GM12892 (cell line): Measurements from ENCODE around the gene THAP12. TPM values are rescaled to one million over a fixed set of nuclear protein-coding genes. Genes with fewer than 3 reads are reported as not detected.
"Not testable (repeated sequence)": the region's sequence is repeated elsewhere in the genome, so short reads cannot be mapped to it uniquely, and the experiment has no call there.

ENCODE experiments used
- DNase-seq: peaks from one replicate; pipeline ENCODE4 v3.0.0; 2011; ENCODE audit not compliant: insufficient read length
- FAIRE-seq: peaks from 2 replicates; lab custom pipeline; 2011; peaks lifted over from hg19 to GRCh38; lab: Jason Lieb, UNC
- POLR2A ChIP-seq: IDR thresholded peaks from 2 replicates; pipeline ENCODE4 v1.6.1; 2011; ENCODE audit warnings: low read depth, low read length, control low read depth
- POLR2AphosphoS5 ChIP-seq: IDR thresholded peaks from 2 replicates; pipeline ENCODE4 v1.6.1; 2011; ENCODE audit warnings: low read depth, low read length, control low read depth
- TAF1 ChIP-seq: IDR thresholded peaks from 2 replicates; pipeline ENCODE4 v1.6.1; 2011; ENCODE audit warnings: low read depth, mild to moderate bottlenecking, control low read depth, low read length, borderline replicate concordance
- polyA plus RNA-seq: library from polyadenylated mRNA; unstranded; fragments of >200 nt; gene quantifications from one replicate; pipeline ENCODE4 v1.2.1, GENCODE V29; 2012; ENCODE audit warnings: missing spikeins, inconsistent platforms; ENCODE audit not compliant: missing spikeins

THAP12 gene
- 19.3 TPM for polyA plus RNA-seq

GRCh38 chr11:76380977-76381719, at the start of gene THAP12, which contains the start of gene GVQW3:
Gene THAP12, minus strand, starts transcription at chr11:76381132. Its CDS starts 296 bp downstream, at chr11:76380836.
Gene GVQW3, plus strand, starts transcription at chr11:76381323. Its CDS starts 506 bp downstream, at chr11:76381829.
- TF ChIP-seq POLR2A (peak; percentile 61; the same call in 1 of the 2 replicates), TAF1 (no peak), POLR2AphosphoS5 (no peak)
- DNase-seq (peak; percentile 90), FAIRE-seq (peak; percentile 100)

GRCh38 chr11:76426660-76427059, 45.7 kb upstream of the THAP12 start:
- DNase-seq (no peak), FAIRE-seq (no peak)
- TF ChIP-seq POLR2A (no peak), POLR2AphosphoS5 (no peak)

GRCh38 chr11:76424891-76425290, 44.0 kb upstream of the THAP12 start:
- no peak for DNase-seq
- no peak for FAIRE-seq
- TF ChIP-seq TAF1 (no peak), POLR2AphosphoS5 (no peak), POLR2A (no peak)

GRCh38 chr11:76424379-76424778, 43.4 kb upstream of the THAP12 start:
- TF ChIP-seq POLR2AphosphoS5 (no peak), TAF1 (no peak), POLR2A (no peak)

GRCh38 chr11:76419896-76420295, 39.0 kb upstream of the THAP12 start:
- DNase-seq = no peak
- FAIRE-seq = no peak
- TF ChIP-seq POLR2A (no peak), TAF1 (no peak), POLR2AphosphoS5 (no peak)

More at GRCh38 chr11:76424379-76424778, 43.4 kb upstream of the THAP12 start:
- DNase-seq (no peak), FAIRE-seq (peak; percentile 27)

GRCh38 chr11:76415073-76415472, 34.1 kb upstream of the THAP12 start:
- FAIRE-seq (no peak), DNase-seq (no peak)
- TF ChIP-seq POLR2A (no peak), TAF1 (no peak), POLR2AphosphoS5 (no peak)

GRCh38 chr11:76410851-76411357, 30.0 kb upstream of the THAP12 start:
- FAIRE-seq = no peak
- no peak for TF ChIP-seq TAF1
- no peak for TF ChIP-seq POLR2AphosphoS5
- no peak for TF ChIP-seq POLR2A
- DNase-seq = no peak

GRCh38 chr11:76408171-76408965, 27.4 kb upstream of the THAP12 start:
- no peak for DNase-seq
- TF ChIP-seq POLR2A (no peak), TAF1 (no peak), POLR2AphosphoS5 (no peak)
- peak; percentile 50 for FAIRE-seq

- DNase-seq = no peak
- no peak for TF ChIP-seq TAF1
- FAIRE-seq = no peak
These were observed 25.4 kb upstream of the THAP12 start for GRCh38 chr11:76406359-76406758.

- not testable (repeated sequence) for FAIRE-seq
These were observed 20.6 kb upstream of the THAP12 start for GRCh38 chr11:76401484-76401883.

GRCh38 chr11:76400967-76401366, 20.0 kb upstream of the THAP12 start:
- DNase-seq (no peak), FAIRE-seq (no peak)
- no peak for TF ChIP-seq TAF1
- no peak for TF ChIP-seq POLR2A
- TF ChIP-seq POLR2AphosphoS5 = no peak

More at GRCh38 chr11:76401484-76401883, 20.6 kb upstream of the THAP12 start:
- not testable (repeated sequence) for DNase-seq

- FAIRE-seq (no peak), DNase-seq (no peak)
- TF ChIP-seq TAF1 = no peak
- no peak for TF ChIP-seq POLR2AphosphoS5
- no peak for TF ChIP-seq POLR2A
These were observed 16.5 kb upstream of the THAP12 start for GRCh38 chr11:76397383-76397782.
